Uterus (tissue), 4 donors: Measurements from ENCODE around the gene ATP4A. TPM values are rescaled to one million over a fixed set of nuclear protein-coding genes. Genes with fewer than 3 reads are reported as not detected.

ENCODE experiments used
- DNase-seq, 2 donors: peaks; one replicate each; pipeline ENCODE4 v3.0.0-alpha.2; 2019 to 2020
- H3K27ac ChIP-seq, 2 donors: fragments of 200-600 bp; sonication (generic); 1 replicate in 1 of 2; 2 replicates in 1 of 2; pipeline ENCODE4 v1.5.1; 2016 to 2018
- H3K27me3 ChIP-seq, 2 donors: fragments of 200-600 bp; sonication (generic); one replicate each; pipeline ENCODE4 v1.5.1; 2018 to 2019; ENCODE audit warnings: control low read depth in 1 of 2
- H3K36me3 ChIP-seq, 2 donors: fragments of 200-600 bp; sonication (generic); one replicate each; pipeline ENCODE4 v1.5.1; 2019; ENCODE audit warnings: control low read depth in 1 of 2
- H3K4me1 ChIP-seq, 2 donors: fragments of 200-600 bp; sonication (generic); one replicate each; pipeline ENCODE4 v1.5.1; 2018 to 2019; ENCODE audit warnings: control low read depth in 1 of 2
- H3K4me3 ChIP-seq, 2 donors: fragments of 200-600 bp; sonication (generic); 1 replicate in 1 of 2; 2 replicates in 1 of 2; pipeline ENCODE4 v1.5.1; 2018 to 2019; ENCODE audit warnings: mild to moderate bottlenecking in 1 of 2
- H3K9me3 ChIP-seq, 2 donors: fragments of 200-600 bp; sonication (generic); one replicate each; pipeline ENCODE4 v1.5.1; 2019; ENCODE audit warnings: control low read depth in 1 of 2
- POLR2A ChIP-seq, 2 donors: fragments of 450-650 bp; IDR thresholded peaks; one replicate each; pipeline ENCODE4 v1.6.1; 2016; ENCODE audit warnings: antibody characterized with exemption in 2 of 2, mild to moderate bottlenecking in 1 of 2, moderate library complexity in 1 of 2
- intact Hi-C: fragments of 100-400 bp; cut with DNase I; formaldehyde crosslinking; loops from one replicate; pipeline ENCODE4 v1.15.1; 2023; ENCODE audit warnings: low total_unique reads
- total RNA-seq, 4 donors: library from RNA; depleted of rRNA in 3 of 4; stranded (reverse); fragments of >200 nt in 3 of 4; gene quantifications; one replicate each; pipeline versions ENCODE4 v1.1.0 to v1.2.4, GENCODE V29; 2014 to 2023
- TF ChIP-seq, protein P1 (sequence below), 4 experiments: fragments of 200-600 bp in 2 of 4; fragments of 450-650 bp in 2 of 4; sonication (generic) in 2 of 4; IDR thresholded peaks; one replicate each; pipeline ENCODE4 v1.5.1; 2016 to 2019; ENCODE audit warnings: antibody characterized with exemption in 4 of 4, mild to moderate bottlenecking in 2 of 4, moderate library complexity in 1 of 4
- donor health status: DM: yes; HTN: yes; CAD: no.

Gene ATP4A
- total RNA-seq, 4 donors from 2014 or later: 0.14 TPM; not detected in 3

DNA sequence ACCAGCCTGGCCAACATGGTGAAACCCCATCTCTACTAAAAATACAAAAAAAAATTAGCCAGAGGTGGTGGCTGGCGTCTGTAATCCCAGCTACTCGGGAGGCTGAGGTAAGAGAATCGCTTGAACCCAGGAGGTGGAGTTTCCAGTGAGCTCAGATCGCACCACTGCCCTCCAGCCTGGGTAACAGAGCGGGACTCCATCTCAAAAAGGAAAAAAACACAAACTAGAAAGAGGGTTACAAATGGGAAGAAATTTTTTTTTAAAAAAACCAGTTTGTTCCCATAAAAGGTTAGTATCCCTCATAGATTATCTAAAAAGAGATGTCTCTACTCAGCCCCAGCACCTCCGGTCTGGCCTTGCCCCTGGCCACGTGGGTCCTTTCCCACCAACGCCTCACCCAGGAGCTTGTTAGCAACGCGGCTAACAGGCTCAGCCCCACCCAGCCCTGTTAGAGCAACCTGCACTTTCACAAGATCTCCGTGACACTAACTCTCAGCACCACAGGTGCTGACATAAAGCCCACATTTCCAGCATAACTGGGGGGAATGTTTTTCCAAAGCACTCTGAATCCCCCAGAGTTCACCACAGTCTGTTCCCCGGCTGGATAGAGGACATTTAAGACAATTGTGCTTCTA lies 54.3 kb downstream of the ATP4A start:
- peak overlapping the region in 1 of 2 donors; percentile 38 for H3K4me3 ChIP-seq
- TF ChIP-seq, protein P1, sequence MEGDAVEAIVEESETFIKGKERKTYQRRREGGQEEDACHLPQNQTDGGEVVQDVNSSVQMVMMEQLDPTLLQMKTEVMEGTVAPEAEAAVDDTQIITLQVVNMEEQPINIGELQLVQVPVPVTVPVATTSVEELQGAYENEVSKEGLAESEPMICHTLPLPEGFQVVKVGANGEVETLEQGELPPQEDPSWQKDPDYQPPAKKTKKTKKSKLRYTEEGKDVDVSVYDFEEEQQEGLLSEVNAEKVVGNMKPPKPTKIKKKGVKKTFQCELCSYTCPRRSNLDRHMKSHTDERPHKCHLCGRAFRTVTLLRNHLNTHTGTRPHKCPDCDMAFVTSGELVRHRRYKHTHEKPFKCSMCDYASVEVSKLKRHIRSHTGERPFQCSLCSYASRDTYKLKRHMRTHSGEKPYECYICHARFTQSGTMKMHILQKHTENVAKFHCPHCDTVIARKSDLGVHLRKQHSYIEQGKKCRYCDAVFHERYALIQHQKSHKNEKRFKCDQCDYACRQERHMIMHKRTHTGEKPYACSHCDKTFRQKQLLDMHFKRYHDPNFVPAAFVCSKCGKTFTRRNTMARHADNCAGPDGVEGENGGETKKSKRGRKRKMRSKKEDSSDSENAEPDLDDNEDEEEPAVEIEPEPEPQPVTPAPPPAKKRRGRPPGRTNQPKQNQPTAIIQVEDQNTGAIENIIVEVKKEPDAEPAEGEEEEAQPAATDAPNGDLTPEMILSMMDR (IDR thresholded peaks at IDR 0.05): no peak
- no peak for TF ChIP-seq POLR2A (IDR thresholded peaks at IDR 0.05)
- intact Hi-C loops: no loop called here

DNA sequence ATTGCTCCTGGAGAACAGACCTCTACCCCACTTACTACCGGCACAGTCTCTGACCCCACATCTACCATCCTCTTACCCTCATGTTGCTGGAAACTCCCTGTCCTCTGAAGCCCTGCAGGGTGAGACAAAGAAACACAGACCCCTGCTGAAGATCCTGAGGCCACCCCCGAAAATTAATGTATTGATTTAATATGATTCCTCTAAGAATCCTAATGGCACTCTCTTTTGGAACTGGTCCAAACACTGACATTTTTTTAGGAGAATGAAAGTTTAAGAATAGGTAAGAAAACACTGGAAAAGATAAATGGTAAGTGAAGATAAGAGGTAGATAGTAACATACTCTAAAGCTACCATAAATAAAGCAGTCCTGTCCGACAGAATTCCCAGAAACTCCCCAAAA lies 55.3 kb downstream of the ATP4A start:
- H3K27me3 ChIP-seq: no peaks in the 10 kb centered on the region
- DNase-seq: no peak
- no peaks in the 10 kb centered on the region for H3K4me1 ChIP-seq
- no peaks in the 10 kb centered on the region for H3K9me3 ChIP-seq
- intact Hi-C loops: no loop called here
- H3K4me3 ChIP-seq: no peak overlapping the region
- TF ChIP-seq POLR2A (IDR thresholded peaks at IDR 0.05): no peak
- TF ChIP-seq, protein P1 (IDR thresholded peaks at IDR 0.05): no peak
- no peaks in the 10 kb centered on the region for H3K36me3 ChIP-seq
- H3K27ac ChIP-seq: no peak overlapping the region

More for the DNA sequence above, 54.3 kb downstream of the ATP4A start:
- H3K27ac ChIP-seq: peak overlapping the region in 1 of 2 donors; percentile 72
- no peaks in the 10 kb centered on the region for H3K36me3 ChIP-seq
- H3K9me3 ChIP-seq: no peaks in the 10 kb centered on the region
- no peaks in the 10 kb centered on the region for H3K27me3 ChIP-seq
- DNase-seq: peak in 1 of 2 donors; percentile 29
- no peaks in the 10 kb centered on the region for H3K4me1 ChIP-seq

DNA sequence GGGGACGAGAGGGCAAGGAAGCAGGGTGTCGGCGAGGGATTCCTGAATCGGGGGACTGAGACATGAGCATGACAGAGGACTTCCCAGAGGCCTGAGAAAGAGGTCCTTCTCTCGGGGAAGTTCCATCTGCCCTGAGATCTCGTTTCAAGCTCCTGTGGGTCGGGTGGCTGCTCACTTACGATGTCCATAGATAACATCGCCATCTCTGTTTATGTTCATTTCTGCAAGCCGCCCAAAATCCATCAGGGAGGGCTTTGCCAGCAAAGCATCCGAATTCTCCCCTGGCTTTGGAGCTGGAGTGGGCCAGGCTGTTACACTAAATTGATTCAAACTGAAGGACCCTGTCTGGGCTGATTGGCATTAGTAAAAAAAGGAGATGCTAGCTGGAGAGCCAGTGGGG lies 55.9 kb downstream of the ATP4A start:
- Histone ChIP-seq H3K27me3 (no peaks in the 10 kb centered on the region), H3K4me1 (no peaks in the 10 kb centered on the region), H3K4me3 (no peak overlapping the region), H3K9me3 (no peaks in the 10 kb centered on the region), H3K36me3 (no peaks in the 10 kb centered on the region), H3K27ac (no peak overlapping the region)
- TF ChIP-seq, protein P1 (IDR thresholded peaks at IDR 0.05): no peak
- TF ChIP-seq POLR2A (IDR thresholded peaks at IDR 0.05): no peak
- intact Hi-C loops: no loop called here
- DNase-seq: no peak

DNA sequence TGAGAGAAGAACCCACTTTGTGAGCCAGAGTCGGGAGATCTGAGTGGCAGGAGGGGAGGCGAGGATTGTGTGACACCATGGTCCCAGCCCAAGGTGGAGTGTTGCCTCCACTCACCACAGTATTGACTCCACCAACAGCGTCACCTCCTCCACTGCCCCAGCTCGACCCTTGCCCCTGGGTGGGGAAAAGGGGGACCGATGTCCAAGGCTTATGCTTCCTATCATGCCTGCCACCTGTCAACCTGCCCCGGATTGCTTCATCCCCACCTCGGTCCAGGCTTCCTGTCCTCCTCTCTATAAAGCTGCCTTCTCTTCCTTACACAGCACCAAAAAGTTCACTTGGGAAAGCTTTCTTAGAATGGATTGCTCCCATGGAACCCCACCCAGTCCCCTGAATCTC lies 57.4 kb downstream of the ATP4A start:
- no peak overlapping the region for H3K27ac ChIP-seq
- no peaks in the 10 kb centered on the region for H3K27me3 ChIP-seq
- H3K9me3 ChIP-seq: no peaks in the 10 kb centered on the region
- TF ChIP-seq POLR2A (IDR thresholded peaks at IDR 0.05): no peak
- TF ChIP-seq, protein P1 (IDR thresholded peaks at IDR 0.05): no peak
- intact Hi-C loops: no loop called here
- no peaks in the 10 kb centered on the region for H3K4me1 ChIP-seq
- H3K36me3 ChIP-seq: no peaks in the 10 kb centered on the region
- DNase-seq: no peak
- no peak overlapping the region for H3K4me3 ChIP-seq

DNA sequence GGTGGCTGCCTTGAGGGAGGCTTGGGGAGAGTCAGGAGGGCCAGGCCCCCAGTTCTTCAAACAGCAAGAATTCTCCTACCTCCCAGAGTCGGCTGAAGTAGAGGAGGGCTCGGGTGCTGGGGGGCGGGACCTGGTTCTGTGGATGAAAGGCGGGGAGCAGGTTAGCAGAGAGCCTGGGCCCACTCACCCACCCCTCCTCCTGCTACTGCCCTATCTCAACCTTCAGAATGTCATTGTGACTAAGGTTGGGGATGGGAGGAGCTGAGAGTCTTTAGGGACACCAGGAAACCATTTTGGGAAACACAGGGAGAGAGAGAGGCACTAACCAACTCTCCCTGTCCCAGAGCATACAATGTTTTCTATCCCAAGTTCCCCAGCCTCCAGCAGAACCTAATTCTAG lies 60.7 kb downstream of the ATP4A start:
- Histone ChIP-seq H3K9me3 (no peaks in the 10 kb centered on the region), H3K4me3 (no peak overlapping the region), H3K4me1 (no peaks in the 10 kb centered on the region), H3K27ac (no peak overlapping the region), H3K27me3 (no peaks in the 10 kb centered on the region), H3K36me3 (no peaks in the 10 kb centered on the region)
- DNase-seq: no peak
- intact Hi-C loops: no loop called here
- no peak for TF ChIP-seq POLR2A (IDR thresholded peaks at IDR 0.05)
- TF ChIP-seq, protein P1 (IDR thresholded peaks at IDR 0.05): no peak
